Body of pancreas (tissue), 4 donors: ENCODE measurements around the gene ARHGDIG. TPM values are rescaled to one million over a fixed set of nuclear protein-coding genes. Genes with fewer than 3 reads are reported as not detected.

Experiments used
- ATAC-seq: fragments of 150-250 bp; one replicate; pipeline ENCODE4 v1.9.1; 2016
- DNase-seq, 4 donors: peaks; one replicate each; pipeline ENCODE4 v3.0.0-alpha.2; 2019
- H3K27ac ChIP-seq, 4 donors: fragments of 200-600 bp; sonication (generic); 1 replicate in 3 of 4; 2 replicates in 1 of 4; pipeline versions ENCODE4 v1.5.1 to v1.6.1; 2016 to 2019; ENCODE audit warnings: mild to moderate bottlenecking in 1 of 4, mixed read lengths in 1 of 4, moderate library complexity in 1 of 4
- H3K27me3 ChIP-seq, 2 donors: fragments of 200-600 bp; sonication (generic); one replicate each; pipeline ENCODE4 v1.6.0; 2016; ENCODE audit warnings: mild to moderate bottlenecking in 1 of 2
- H3K36me3 ChIP-seq, 2 donors: fragments of 200-600 bp; sonication (generic); replicated peaks in 1 of 2; 2 replicates each; pipeline ENCODE4 v1.5.1; 2016; ENCODE audit warnings: low read depth in 2 of 2; ENCODE audit not compliant: insufficient read depth in 1 of 2
- H3K4me1 ChIP-seq: fragments of 200-600 bp; sonication (generic); one replicate; pipeline ENCODE4 v1.6.0; 2016
- H3K4me3 ChIP-seq, 2 donors: fragments of 200-600 bp; sonication (generic); 1 replicate in 1 of 2; 2 replicates in 1 of 2; pipeline ENCODE4 v1.5.1; 2016 to 2019
- H3K9me3 ChIP-seq, 3 donors: fragments of 200-600 bp; sonication (generic); 1 replicate in 2 of 3; 2 replicates in 1 of 3; pipeline ENCODE4 v1.5.1; 2016
- POLR2A ChIP-seq, 3 donors: fragments of 450-650 bp; IDR thresholded peaks; one replicate each; pipeline ENCODE4 v1.6.1; 2016; ENCODE audit warnings: antibody characterized with exemption in 3 of 3, mild to moderate bottlenecking in 2 of 3
- WGBS, 2 donors: methylation state at CpG; one replicate each; pipeline ENCODE4 v1.1.5; 2017; 5-methylcytosine and 5-hydroxymethylcytosine counted together
- intact Hi-C: fragments of 100-400 bp; cut with DNase I; formaldehyde crosslinking; loops from one replicate; pipeline ENCODE4 v1.15.1; 2023
- total RNA-seq, 2 donors: library from RNA; depleted of rRNA; stranded (reverse); fragments of >200 nt; gene quantifications; one replicate each; pipeline ENCODE4 v1.1.0, GENCODE V29; 2016
- TF ChIP-seq, protein P1 (sequence below), 7 experiments: fragments of 450-650 bp in 4 of 7; fragments of 200-600 bp in 3 of 7; sonication (generic) in 3 of 7; IDR thresholded peaks; one replicate each; pipeline ENCODE4 v1.5.1; 2016 to 2019; ENCODE audit warnings: antibody characterized with exemption in 7 of 7

The ARHGDIG gene
- total RNA-seq, 2 donors from 2014 or later = 102 to 140 TPM

DNA sequence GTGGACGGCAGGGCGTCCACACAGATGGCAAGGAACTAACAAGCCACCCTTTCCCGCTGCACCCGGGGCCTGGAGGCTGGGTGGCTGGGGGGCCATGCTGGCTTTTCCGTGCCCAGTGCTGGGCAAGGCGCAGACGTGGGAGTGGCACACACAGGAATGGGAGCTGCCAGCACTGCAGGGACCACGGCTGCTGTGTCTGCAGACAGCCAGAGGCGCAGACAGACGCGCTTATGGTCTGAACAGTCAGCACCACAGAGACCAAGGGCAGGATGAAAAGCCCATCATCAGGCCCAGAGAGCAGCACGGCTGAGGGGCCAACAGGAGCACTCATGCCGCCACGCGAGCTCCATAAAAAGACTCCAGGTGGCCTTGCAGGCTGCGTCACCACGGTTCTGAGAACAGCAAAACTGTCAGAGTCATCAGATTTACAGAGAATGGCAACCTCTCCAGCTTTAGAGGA, 26.6 kb downstream of the ARHGDIG start:
- TF ChIP-seq, protein P1, sequence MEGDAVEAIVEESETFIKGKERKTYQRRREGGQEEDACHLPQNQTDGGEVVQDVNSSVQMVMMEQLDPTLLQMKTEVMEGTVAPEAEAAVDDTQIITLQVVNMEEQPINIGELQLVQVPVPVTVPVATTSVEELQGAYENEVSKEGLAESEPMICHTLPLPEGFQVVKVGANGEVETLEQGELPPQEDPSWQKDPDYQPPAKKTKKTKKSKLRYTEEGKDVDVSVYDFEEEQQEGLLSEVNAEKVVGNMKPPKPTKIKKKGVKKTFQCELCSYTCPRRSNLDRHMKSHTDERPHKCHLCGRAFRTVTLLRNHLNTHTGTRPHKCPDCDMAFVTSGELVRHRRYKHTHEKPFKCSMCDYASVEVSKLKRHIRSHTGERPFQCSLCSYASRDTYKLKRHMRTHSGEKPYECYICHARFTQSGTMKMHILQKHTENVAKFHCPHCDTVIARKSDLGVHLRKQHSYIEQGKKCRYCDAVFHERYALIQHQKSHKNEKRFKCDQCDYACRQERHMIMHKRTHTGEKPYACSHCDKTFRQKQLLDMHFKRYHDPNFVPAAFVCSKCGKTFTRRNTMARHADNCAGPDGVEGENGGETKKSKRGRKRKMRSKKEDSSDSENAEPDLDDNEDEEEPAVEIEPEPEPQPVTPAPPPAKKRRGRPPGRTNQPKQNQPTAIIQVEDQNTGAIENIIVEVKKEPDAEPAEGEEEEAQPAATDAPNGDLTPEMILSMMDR (IDR thresholded peaks at IDR 0.05) = no peak
- TF ChIP-seq POLR2A (IDR thresholded peaks at IDR 0.05) = no peak
- H3K9me3 ChIP-seq = no peaks in the 10 kb centered on the region
- H3K4me3 ChIP-seq = no peak overlapping the region
- H3K27me3 ChIP-seq = no peaks in the 10 kb centered on the region
- 81 to 85% methylated on average over 10 to 12 of the region's 17 CpGs for WGBS, 2 donors
- intact Hi-C loops = no loop called here
- no peaks in the 10 kb centered on the region for H3K36me3 ChIP-seq
- H3K4me1 ChIP-seq = no peaks in the 10 kb centered on the region
- H3K27ac ChIP-seq = no peak overlapping the region
- ATAC-seq = no peak
- no peak for DNase-seq

DNA sequence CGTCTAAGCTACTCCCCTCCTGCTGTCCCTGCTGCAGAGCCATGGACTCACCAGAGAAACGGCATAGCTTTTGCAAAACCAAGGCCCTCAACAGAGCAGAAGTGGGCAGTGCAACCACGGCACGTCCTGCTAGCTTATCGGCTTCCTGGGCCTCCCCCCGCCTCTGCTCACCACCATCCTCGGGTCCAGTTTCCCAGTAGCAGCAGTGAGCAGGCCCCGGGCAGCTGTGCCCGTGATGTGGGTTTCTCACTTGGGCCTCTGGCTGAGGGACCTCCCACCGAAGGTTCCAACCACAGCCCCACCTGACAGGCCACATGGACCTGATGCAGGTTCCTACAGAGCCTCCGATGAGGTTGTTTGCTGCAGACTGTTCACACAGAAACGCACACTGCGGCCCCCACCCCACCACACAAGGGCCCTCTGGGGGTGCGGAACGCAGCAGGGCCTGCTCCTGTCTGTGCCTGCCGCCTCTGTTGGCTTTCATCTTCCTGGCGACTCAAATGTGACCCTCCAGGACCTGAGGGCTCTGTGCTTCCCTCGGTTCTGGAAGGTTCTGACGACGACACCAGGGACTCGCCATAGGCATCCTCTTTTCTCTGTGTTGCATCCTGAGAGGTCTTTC, 27.4 kb downstream of the ARHGDIG start:
- no peaks in the 10 kb centered on the region for H3K9me3 ChIP-seq
- intact Hi-C loops = no loop called here
- DNase-seq = no peak
- no peak overlapping the region for H3K27ac ChIP-seq
- H3K4me1 ChIP-seq = no peaks in the 10 kb centered on the region
- H3K36me3 ChIP-seq = peaks cover 0 to under 1% of the 10 kb centered on the region in 2 donors
- H3K27me3 ChIP-seq = no peaks in the 10 kb centered on the region
- ATAC-seq = no peak
- no peak overlapping the region for H3K4me3 ChIP-seq
- no peak for TF ChIP-seq POLR2A (IDR thresholded peaks at IDR 0.05)
- TF ChIP-seq, protein P1 (IDR thresholded peaks at IDR 0.05) = no peak
- 89 to 93% methylated on average over 10 to 21 of the region's 21 CpGs for WGBS, 2 donors

DNA sequence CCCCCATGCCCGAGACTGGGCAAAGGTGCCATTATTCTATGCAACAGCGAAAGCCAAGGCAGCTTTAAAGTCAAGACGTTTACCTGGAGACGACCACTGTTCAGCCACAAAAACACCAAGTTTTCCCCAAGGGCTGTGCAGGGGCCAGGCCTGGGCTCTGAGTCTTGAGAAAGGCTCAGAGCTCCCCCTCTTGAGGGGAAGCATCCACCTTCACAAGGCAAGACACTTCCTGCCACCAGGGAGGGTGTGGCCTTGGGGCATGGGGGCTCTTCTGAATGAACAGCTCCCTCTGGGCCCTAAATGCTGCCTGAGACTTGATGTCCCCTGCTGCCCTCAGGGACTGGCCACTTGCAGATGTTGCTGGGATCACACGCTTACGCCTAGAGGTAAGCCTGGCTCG, 29.1 kb downstream of the ARHGDIG start:
- WGBS, 2 donors = 76 to 82% methylated on average over 3 to 7 of the region's 7 CpGs
- intact Hi-C loops = no loop called here
- Histone ChIP-seq H3K9me3 (no peaks in the 10 kb centered on the region), H3K36me3 (peaks cover 0 to 11% of the 10 kb centered on the region in 2 donors), H3K4me3 (no peak overlapping the region), H3K4me1 (no peaks in the 10 kb centered on the region), H3K27ac (no peak overlapping the region), H3K27me3 (no peaks in the 10 kb centered on the region)
- DNase-seq = no peak
- ATAC-seq = no peak
- TF ChIP-seq, protein P1 (IDR thresholded peaks at IDR 0.05) = no peak
- TF ChIP-seq POLR2A (IDR thresholded peaks at IDR 0.05) = no peak

DNA sequence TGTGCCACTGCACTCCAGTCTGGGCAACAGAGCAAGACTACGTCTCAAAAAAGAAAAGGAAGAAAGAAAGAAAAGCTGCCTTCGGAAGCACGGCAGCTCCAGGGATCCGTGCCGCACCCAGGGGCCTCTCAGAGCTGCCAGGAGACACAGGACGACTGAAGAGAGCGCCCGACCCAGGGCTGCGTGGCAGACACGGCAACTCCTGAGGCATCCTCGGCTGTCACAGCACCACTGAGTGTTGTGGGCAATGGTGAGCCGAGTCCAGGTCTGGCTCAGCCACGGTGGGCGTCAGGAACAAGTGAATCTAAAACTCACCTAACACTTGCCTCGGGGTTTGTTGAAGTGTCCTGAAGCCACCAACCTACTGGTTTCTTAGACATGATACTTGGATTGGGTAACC, 31.3 kb downstream of the ARHGDIG start:
- peaks cover 0 to 11% of the 10 kb centered on the region in 2 donors for H3K36me3 ChIP-seq
- 91 to 93% methylated on average over 13 to 14 of the region's 15 CpGs for WGBS, 2 donors

More for the DNA sequence above, 31.3 kb downstream of the ARHGDIG start:
- no peaks in the 10 kb centered on the region for H3K4me1 ChIP-seq
- no peak for TF ChIP-seq POLR2A (IDR thresholded peaks at IDR 0.05)
- TF ChIP-seq, protein P1 (IDR thresholded peaks at IDR 0.05) = no peak
- no peak for DNase-seq
- H3K27ac ChIP-seq = no peak overlapping the region
- intact Hi-C loops = no loop called here
- no peaks in the 10 kb centered on the region for H3K27me3 ChIP-seq
- no peak for ATAC-seq
- no peaks in the 10 kb centered on the region for H3K9me3 ChIP-seq
- H3K4me3 ChIP-seq = no peak overlapping the region
